Activated B cell treated with CpG ODN at 0.5 μM for 24 hours (primary cell): ENCODE results near the gene CD300LD. TPM values are rescaled to one million over a fixed set of nuclear protein-coding genes. Genes with fewer than 3 reads are reported as not detected.

ENCODE experiments used
- ATAC-seq: fragments of 200-7000 bp; cut with Tn5 transposase; one replicate; pipeline ENCODE4 v1.10.0; 2021; ENCODE audit warnings: low read depth, mild to moderate bottlenecking, moderate library complexity
- CTCF ChIA-PET: fragments of 350-600 bp; sonication (Branson Sonifier 250); formaldehyde crosslinking; loops from one replicate; lab custom pipeline; 2021; ENCODE audit warnings: antibody characterized with exemption; lab: Charles Lee
- POLR2A ChIA-PET: fragments of 350-600 bp; sonication (Branson Sonifier 250); formaldehyde crosslinking; loops from one replicate; lab custom pipeline; 2021; ENCODE audit warnings: antibody characterized with exemption; lab: Charles Lee
- DNase-seq: peaks from one replicate; pipeline ENCODE4 v3.0.0; 2022
- H3K27ac Mint-ChIP-seq: one replicate; pipeline ENCODE4 v1.8.0; 2020; ENCODE audit warnings: mixed read lengths
- H3K27me3 Mint-ChIP-seq: one replicate; pipeline ENCODE4 v1.8.0; 2021; ENCODE audit warnings: mixed read lengths
- H3K36me3 Mint-ChIP-seq: one replicate; pipeline ENCODE4 v1.8.0; 2021; ENCODE audit warnings: low read depth, mixed read lengths
- H3K4me1 Mint-ChIP-seq: one replicate; pipeline ENCODE4 v1.8.0; 2021; ENCODE audit warnings: mixed read lengths
- H3K4me3 Mint-ChIP-seq: one replicate; pipeline ENCODE4 v1.8.0; 2020; ENCODE audit warnings: mild to moderate bottlenecking, mixed read lengths
- H3K9me3 Mint-ChIP-seq: one replicate; pipeline ENCODE4 v1.8.0; 2020; ENCODE audit warnings: mixed read lengths
- intact Hi-C: fragments of 100-400 bp; cut with micrococcal nuclease; formaldehyde crosslinking; loops from one replicate; pipeline ENCODE4 v1.15.1; 2024
- total RNA-seq: library from RNA; stranded (reverse); gene quantifications from 2 replicates; pipeline ENCODE4 v1.2.3, GENCODE V29; 2022
- TF ChIP-seq, protein P1 (sequence below): fragments of 200-600 bp; IDR thresholded peaks from one replicate; pipeline ENCODE4 v1.8.0; 2022; ENCODE audit warnings: antibody characterized with exemption, mild to moderate bottlenecking

Gene CD300LD
- total RNA-seq, 1 donor from 2014 or later, result not detected

DNA sequence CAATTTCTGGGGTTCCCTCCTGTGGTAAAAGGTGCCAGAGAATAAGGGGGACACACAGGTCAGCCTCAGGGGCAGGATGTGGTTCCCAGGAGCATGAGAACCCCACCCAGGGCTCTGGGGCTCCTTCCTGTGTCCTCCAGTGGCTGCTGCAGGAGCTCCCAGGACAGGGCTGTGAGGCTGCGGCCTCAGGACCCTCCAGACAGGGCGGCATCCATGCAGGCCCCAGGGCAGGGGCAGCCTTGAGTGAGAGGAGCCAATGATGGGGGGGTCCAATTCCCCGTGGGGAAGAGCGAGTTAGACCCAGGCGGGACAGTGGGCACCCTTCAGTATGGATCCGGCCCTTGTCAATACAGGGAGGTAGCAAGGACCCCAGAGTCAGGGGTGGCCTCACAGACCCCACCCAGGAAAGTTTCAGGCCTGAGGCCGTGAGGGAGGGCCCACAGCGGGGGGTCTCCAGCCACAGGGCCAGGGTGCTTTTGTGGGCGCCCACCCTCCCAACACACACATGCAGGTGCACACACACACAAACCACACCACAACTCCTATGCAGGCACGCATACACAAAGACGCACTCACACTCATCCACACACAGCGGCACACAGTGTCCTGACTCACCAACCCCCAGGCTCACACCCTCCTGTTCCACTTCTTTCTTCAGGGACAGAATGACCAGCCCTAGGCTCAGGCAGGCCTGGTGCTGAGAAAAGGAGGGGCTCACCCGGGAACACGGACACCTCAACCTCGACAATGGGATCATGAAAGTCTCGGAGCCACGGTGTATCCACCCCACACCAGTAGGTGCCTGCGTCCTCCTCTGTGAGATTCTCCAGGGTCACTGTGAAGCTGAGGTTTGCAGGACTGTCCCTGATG is 48.0 kb downstream of the CD300LD start:
- intact Hi-C loops, result no loop called here
- DNase-seq (no peak), ATAC-seq (no peak)
- CTCF ChIA-PET, result no interaction called here
- POLR2A ChIA-PET, result no interaction called here
- TF ChIP-seq, protein P1, sequence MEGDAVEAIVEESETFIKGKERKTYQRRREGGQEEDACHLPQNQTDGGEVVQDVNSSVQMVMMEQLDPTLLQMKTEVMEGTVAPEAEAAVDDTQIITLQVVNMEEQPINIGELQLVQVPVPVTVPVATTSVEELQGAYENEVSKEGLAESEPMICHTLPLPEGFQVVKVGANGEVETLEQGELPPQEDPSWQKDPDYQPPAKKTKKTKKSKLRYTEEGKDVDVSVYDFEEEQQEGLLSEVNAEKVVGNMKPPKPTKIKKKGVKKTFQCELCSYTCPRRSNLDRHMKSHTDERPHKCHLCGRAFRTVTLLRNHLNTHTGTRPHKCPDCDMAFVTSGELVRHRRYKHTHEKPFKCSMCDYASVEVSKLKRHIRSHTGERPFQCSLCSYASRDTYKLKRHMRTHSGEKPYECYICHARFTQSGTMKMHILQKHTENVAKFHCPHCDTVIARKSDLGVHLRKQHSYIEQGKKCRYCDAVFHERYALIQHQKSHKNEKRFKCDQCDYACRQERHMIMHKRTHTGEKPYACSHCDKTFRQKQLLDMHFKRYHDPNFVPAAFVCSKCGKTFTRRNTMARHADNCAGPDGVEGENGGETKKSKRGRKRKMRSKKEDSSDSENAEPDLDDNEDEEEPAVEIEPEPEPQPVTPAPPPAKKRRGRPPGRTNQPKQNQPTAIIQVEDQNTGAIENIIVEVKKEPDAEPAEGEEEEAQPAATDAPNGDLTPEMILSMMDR, result no peak
- Mint-ChIP-seq H3K9me3 (no peaks in the 10 kb centered on the region), H3K27ac (no peak overlapping the region), H3K4me1 (peaks cover 4% of the 10 kb centered on the region), H3K4me3 (no peak overlapping the region), H3K27me3 (peaks cover 3% of the 10 kb centered on the region), H3K36me3 (no peaks in the 10 kb centered on the region)

DNA sequence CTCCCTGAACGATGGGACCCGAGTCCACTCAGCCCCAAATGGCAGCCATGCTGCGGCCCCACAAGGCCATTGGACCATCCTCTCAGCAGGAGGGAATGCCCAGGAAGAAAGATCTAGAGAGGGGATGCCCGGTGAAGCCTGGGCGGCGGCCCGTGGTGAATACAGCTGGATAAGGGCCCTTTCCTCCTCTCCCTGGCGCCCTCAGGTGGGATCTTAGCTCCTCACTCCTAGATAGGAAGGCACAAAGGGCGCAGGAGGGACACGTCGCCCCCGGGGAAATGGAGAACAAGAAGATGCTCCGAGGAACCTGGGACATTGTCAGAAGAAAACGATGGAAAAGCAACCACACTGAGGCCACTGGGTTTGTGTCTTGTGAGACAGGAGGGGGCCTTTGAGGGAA is 48.7 kb downstream of the CD300LD start:
- Mint-ChIP-seq H3K4me1 (peaks cover 4% of the 10 kb centered on the region), H3K36me3 (no peaks in the 10 kb centered on the region), H3K9me3 (no peaks in the 10 kb centered on the region), H3K4me3 (no peak overlapping the region), H3K27ac (no peak overlapping the region), H3K27me3 (peaks cover 3% of the 10 kb centered on the region)
- CTCF ChIA-PET, result no interaction called here
- ATAC-seq, result no peak
- POLR2A ChIA-PET, result no interaction called here
- TF ChIP-seq, protein P1, result no peak
- intact Hi-C loops, result no loop called here
- DNase-seq, result no peak

DNA sequence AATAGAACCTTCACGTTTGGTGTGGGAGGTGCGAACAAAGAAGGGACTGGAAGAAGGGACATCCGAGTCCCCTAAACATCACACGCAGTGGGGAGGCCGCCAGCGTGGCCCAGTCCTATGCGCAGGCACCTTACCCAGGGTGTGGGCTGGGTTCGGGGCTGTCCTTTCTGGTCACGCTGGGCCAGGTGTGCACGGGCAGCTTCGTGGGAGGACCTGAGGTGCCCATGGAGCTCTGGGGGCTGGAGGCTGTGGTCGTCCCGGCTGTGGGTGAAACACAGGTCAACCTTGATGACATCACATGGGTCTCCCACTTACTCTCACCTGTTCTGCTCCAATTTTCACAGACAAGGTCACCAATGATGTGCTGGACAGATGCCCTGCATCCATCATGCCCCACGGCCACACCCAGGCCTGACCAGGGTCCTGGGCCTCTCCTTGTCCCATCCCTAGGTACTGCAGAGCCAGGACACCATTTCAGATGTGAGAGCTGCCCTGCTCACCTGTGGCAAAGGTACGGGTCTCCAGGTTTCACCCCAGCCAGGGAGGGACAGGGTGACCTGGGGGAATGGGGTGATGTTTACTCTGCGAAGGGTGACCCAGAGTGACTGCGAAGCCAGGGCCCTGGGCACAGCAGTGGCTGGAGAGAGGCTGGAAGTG is 49.2 kb downstream of the CD300LD start:
- Mint-ChIP-seq H3K4me1 (peaks cover 4% of the 10 kb centered on the region), H3K27me3 (peaks cover 3% of the 10 kb centered on the region), H3K27ac (no peak overlapping the region), H3K36me3 (no peaks in the 10 kb centered on the region), H3K9me3 (no peaks in the 10 kb centered on the region), H3K4me3 (no peak overlapping the region)
- intact Hi-C loops, result no loop called here
- POLR2A ChIA-PET, result no interaction called here
- DNase-seq (no peak), ATAC-seq (no peak)
- TF ChIP-seq, protein P1, result no peak
- CTCF ChIA-PET, result no interaction called here

DNA sequence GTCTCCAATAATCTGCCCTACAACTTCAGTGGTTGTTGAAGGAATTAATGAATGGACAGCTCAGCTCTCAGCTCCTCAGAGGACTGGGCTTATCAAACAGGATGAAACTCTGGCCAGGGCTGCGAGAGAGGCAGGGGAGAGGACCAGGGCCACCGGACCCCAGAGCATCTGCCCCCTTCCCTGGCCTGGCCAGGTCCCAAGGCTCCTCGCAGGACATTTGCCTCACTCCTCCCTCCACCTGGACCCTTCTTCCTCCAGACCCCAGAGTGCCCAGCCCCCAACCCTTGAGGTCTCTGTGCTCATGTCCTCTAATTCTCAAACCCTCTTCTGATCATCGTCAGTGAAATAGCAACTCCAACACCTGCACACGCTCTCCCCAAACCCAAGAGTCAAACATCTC is 49.9 kb downstream of the CD300LD start:
- H3K27me3 Mint-ChIP-seq, result peaks cover 3% of the 10 kb centered on the region
- H3K4me3 Mint-ChIP-seq, result no peak overlapping the region
- ATAC-seq (no peak), DNase-seq (no peak)
- peaks cover 4% of the 10 kb centered on the region for H3K4me1 Mint-ChIP-seq
- TF ChIP-seq, protein P1, result no peak
- intact Hi-C loops, result no loop called here
- POLR2A ChIA-PET, result interaction anchor here (0.6 kb wide), 1 partner anchor 1889 kb away, joined by 5 read pairs; no protein-coding TSS in a partner anchor
- no peak overlapping the region for H3K27ac Mint-ChIP-seq
- CTCF ChIA-PET, result no interaction called here
- H3K36me3 Mint-ChIP-seq, result no peaks in the 10 kb centered on the region
- no peaks in the 10 kb centered on the region for H3K9me3 Mint-ChIP-seq
